ENCODE measurements around the gene UBE3B. TPM values are rescaled to one million over a fixed set of nuclear protein-coding genes. Genes with fewer than 3 reads are reported as not detected.

The UBE3B gene
- total RNA-seq, 1 experiment from 2014 or later = 48.6 TPM

DNA sequence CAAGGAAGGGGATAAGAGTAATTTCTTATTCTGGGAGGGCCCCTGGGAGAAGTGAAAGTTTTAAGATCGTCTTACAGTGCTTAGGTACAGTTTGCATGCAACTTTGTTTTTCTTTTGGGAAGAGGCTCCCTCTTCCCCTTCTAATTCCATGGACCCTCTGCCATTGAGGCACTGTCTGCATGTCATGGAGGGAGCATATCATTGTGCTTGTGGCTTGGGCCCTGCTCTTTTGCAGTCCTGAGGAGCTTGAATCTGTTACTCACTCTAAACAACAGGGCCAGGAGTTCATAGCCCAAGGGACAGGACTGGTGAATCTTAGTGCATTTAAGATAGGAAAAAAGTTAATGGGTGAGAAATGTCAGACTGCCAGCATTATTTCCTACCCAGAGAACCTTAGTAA lies 2.3 kb downstream of the UBE3B start:
- CTCF ChIA-PET = no interaction called here
- Mint-ChIP-seq H3K27ac (ENCODE audit: unreplicated experiment) (no peak overlapping the region), H3K4me3 (ENCODE audit: low read depth, unreplicated experiment) (no peak overlapping the region), H3K36me3 (ENCODE audit: insufficient read depth, unreplicated experiment) (peaks cover 28% of the 10 kb centered on the region), H3K9me3 (ENCODE audit: low read depth, unreplicated experiment) (no peaks in the 10 kb centered on the region), H3K27me3 (ENCODE audit: unreplicated experiment) (no peaks in the 10 kb centered on the region), H3K4me1 (ENCODE audit: low read depth, unreplicated experiment) (peaks cover 11% of the 10 kb centered on the region)
- no peak for TF ChIP-seq CTCF (IDR thresholded peaks at IDR 0.05; ENCODE audit: unreplicated experiment)
- intact Hi-C loops (cut with micrococcal nuclease; ENCODE audit: unreplicated experiment) = loop anchor here (5.0 kb wide), 1 partner anchor 52 kb away; no protein-coding TSS in a partner anchor
- DNase-seq = no peak
- no TSS peak for BruUV-seq (replicated peaks)

DNA sequence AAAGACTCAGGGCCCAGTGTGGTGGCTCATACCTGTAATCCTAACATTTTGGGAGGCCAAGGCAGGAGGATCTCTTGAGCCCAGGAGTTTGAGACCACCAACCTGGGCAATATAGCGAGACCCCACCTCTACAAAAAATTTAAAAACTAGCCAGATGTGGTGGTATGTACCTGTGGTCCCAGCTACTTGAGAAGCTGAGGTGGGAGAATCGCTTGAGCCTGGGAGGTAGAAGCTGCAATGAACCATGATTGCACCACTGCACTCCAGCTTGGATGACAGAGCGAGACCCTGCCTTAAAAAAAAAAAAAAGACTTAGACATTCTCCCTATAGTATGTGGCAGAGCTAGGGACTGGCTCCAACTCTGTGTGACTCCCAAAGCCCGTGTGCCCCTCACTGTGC lies 2.9 kb downstream of the UBE3B start:
- no peak overlapping the region for H3K4me3 Mint-ChIP-seq (ENCODE audit: low read depth, unreplicated experiment)
- H3K27me3 Mint-ChIP-seq (ENCODE audit: unreplicated experiment) = no peaks in the 10 kb centered on the region
- no peaks in the 10 kb centered on the region for H3K9me3 Mint-ChIP-seq (ENCODE audit: low read depth, unreplicated experiment)
- CTCF ChIA-PET = no interaction called here
- DNase-seq = no peak
- intact Hi-C loops (cut with micrococcal nuclease; ENCODE audit: unreplicated experiment) = no loop called here
- no peak for TF ChIP-seq CTCF (IDR thresholded peaks at IDR 0.05; ENCODE audit: unreplicated experiment)
- H3K4me1 Mint-ChIP-seq (ENCODE audit: low read depth, unreplicated experiment) = peaks cover 11% of the 10 kb centered on the region
- BruUV-seq (replicated peaks) = no TSS peak
- H3K27ac Mint-ChIP-seq (ENCODE audit: unreplicated experiment) = no peak overlapping the region
- peaks cover 32% of the 10 kb centered on the region for H3K36me3 Mint-ChIP-seq (ENCODE audit: insufficient read depth, unreplicated experiment)

DNA sequence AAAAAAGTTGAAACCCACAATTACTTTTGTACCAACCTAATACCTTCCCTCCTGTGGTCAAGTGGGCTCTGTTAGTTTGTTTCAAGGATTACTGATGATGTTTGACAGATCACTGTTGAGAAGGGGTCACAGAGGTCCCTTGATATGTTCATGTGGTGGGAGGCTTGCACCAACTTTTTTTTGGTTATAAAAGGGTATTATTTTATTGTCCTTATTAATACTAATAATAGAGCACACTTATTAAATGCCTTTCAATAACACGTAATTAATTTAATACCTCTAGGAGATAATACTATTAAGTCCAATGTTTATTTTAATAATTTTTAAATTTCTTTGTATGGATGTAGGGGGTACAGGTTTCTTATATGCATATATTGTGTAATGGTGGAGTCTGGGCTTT lies 4.4 kb downstream of the UBE3B start:
- intact Hi-C loops (cut with micrococcal nuclease; ENCODE audit: unreplicated experiment) = no loop called here
- no peak overlapping the region for H3K27ac Mint-ChIP-seq (ENCODE audit: unreplicated experiment)
- no peak overlapping the region for H3K4me3 Mint-ChIP-seq (ENCODE audit: low read depth, unreplicated experiment)
- CTCF ChIA-PET = no interaction called here
- H3K36me3 Mint-ChIP-seq (ENCODE audit: insufficient read depth, unreplicated experiment) = peaks cover 26% of the 10 kb centered on the region
- TF ChIP-seq CTCF (IDR thresholded peaks at IDR 0.05; ENCODE audit: unreplicated experiment) = no peak
- H3K4me1 Mint-ChIP-seq (ENCODE audit: low read depth, unreplicated experiment) = peaks cover 11% of the 10 kb centered on the region
- H3K9me3 Mint-ChIP-seq (ENCODE audit: low read depth, unreplicated experiment) = no peaks in the 10 kb centered on the region
- no peaks in the 10 kb centered on the region for H3K27me3 Mint-ChIP-seq (ENCODE audit: unreplicated experiment)
- no TSS peak for BruUV-seq (replicated peaks)
- DNase-seq = no peak

GRCh38 chr12:109482491-109482890 lies 5.1 kb downstream of the UBE3B start:
- CTCF ChIA-PET = no interaction called here
- no peak overlapping the region for H3K27ac Mint-ChIP-seq (ENCODE audit: unreplicated experiment)
- peaks cover 19% of the 10 kb centered on the region for H3K36me3 Mint-ChIP-seq (ENCODE audit: insufficient read depth, unreplicated experiment)
- H3K4me1 Mint-ChIP-seq (ENCODE audit: low read depth, unreplicated experiment) = peaks cover 11% of the 10 kb centered on the region
- DNase-seq = no peak
- no peaks in the 10 kb centered on the region for H3K27me3 Mint-ChIP-seq (ENCODE audit: unreplicated experiment)
- H3K4me3 Mint-ChIP-seq (ENCODE audit: low read depth, unreplicated experiment) = no peak overlapping the region
- no peak for TF ChIP-seq CTCF (IDR thresholded peaks at IDR 0.05; ENCODE audit: unreplicated experiment)
- no TSS peak for BruUV-seq (replicated peaks)
- H3K9me3 Mint-ChIP-seq (ENCODE audit: low read depth, unreplicated experiment) = no peaks in the 10 kb centered on the region
- intact Hi-C loops (cut with micrococcal nuclease; ENCODE audit: unreplicated experiment) = no loop called here

Measured in Calu3 (cell line).